Esophagus muscularis mucosa (tissue), 3 donors: ENCODE measurements around the gene PHF19.

Source experiments
- CTCF ChIP-seq, 3 experiments: fragments of 200-600 bp in 2 of 3; fragments of 450-650 bp in 1 of 3; sonication (generic) in 2 of 3; IDR thresholded peaks; one replicate each; pipeline ENCODE4 v1.5.1; 2017 to 2019; ENCODE audit warnings: antibody characterized with exemption in 3 of 3, mild to moderate bottlenecking in 2 of 3, moderate library complexity in 1 of 3
- POLR2A ChIP-seq: fragments of 450-650 bp; IDR thresholded peaks from one replicate; pipeline ENCODE4 v1.6.1; 2017; ENCODE audit warnings: antibody characterized with exemption, moderate library complexity, mild to moderate bottlenecking, low read depth

- TF ChIP-seq CTCF (IDR thresholded peaks at IDR 0.05) (no peak), POLR2A (no peak)
These were observed 36.8 kb upstream of the PHF19 start for GRCh38 chr9:120913647-120914264.
